Esophagus squamous epithelium (tissue), 5 donors: ENCODE measurements around the gene SLIT1. TPM values are rescaled to one million over a fixed set of nuclear protein-coding genes. Genes with fewer than 3 reads are reported as not detected.

Source experiments
- DNase-seq: peaks from one replicate; lab custom pipeline; 2025; lab: John Stamatoyannopoulos, UW
- H3K27ac ChIP-seq, 4 donors: fragments of 200-600 bp; sonication (generic); one replicate each; pipeline ENCODE4 v1.5.1; 2016 to 2019; ENCODE audit warnings: mild to moderate bottlenecking in 1 of 4
- H3K27me3 ChIP-seq, 4 donors: fragments of 200-600 bp; sonication (generic); 1 replicate in 3 of 4; 2 replicates in 1 of 4; pipeline versions ENCODE4 v1.5.1 to v1.6.0; 2017 to 2021; ENCODE audit warnings: antibody characterized with exemption in 1 of 4
- H3K36me3 ChIP-seq, 3 donors: fragments of 200-600 bp; sonication (generic); one replicate each; pipeline ENCODE4 v1.5.1; 2016 to 2019
- H3K4me1 ChIP-seq, 3 donors: fragments of 200-600 bp; sonication (generic); one replicate each; pipeline ENCODE4 v1.5.1; 2017 to 2019
- H3K4me3 ChIP-seq, 4 donors: fragments of 200-600 bp; sonication (generic); 1 replicate in 3 of 4; 2 replicates in 1 of 4; pipeline ENCODE4 v1.5.1; 2016 to 2019; ENCODE audit warnings: mild to moderate bottlenecking in 2 of 4, moderate library complexity in 1 of 4
- H3K9me3 ChIP-seq, 3 donors: fragments of 200-600 bp; sonication (generic); one replicate each; pipeline ENCODE4 v1.5.1; 2016 to 2019
- POLR2A ChIP-seq, 4 donors: fragments of 450-650 bp; IDR thresholded peaks; one replicate each; pipeline ENCODE4 v1.6.1; 2017; ENCODE audit warnings: antibody characterized with exemption in 4 of 4, mild to moderate bottlenecking in 4 of 4, moderate library complexity in 3 of 4
- WGBS, 2 donors: methylation state at CpG; one replicate each; pipeline ENCODE4 v1.1.5; 2018; 5-methylcytosine and 5-hydroxymethylcytosine counted together
- intact Hi-C: fragments of 100-400 bp; cut with DNase I; formaldehyde crosslinking; loops from one replicate; pipeline ENCODE4 v1.15.0; 2022
- total RNA-seq, 4 donors: library from RNA; depleted of rRNA; stranded (reverse); fragments of >200 nt; gene quantifications; one replicate each; pipeline ENCODE4 v1.1.0, GENCODE V29; 2016
- TF ChIP-seq, protein P1 (sequence below), 6 experiments: fragments of 450-650 bp in 4 of 6; fragments of 200-600 bp in 2 of 6; sonication (generic) in 2 of 6; IDR thresholded peaks; one replicate each; pipeline ENCODE4 v1.5.1; 2016 to 2019; ENCODE audit warnings: antibody characterized with exemption in 6 of 6, mild to moderate bottlenecking in 4 of 6, moderate library complexity in 4 of 6
- donor health status: DM: yes; HTN: yes; CAD: no.

SLIT1 gene
- total RNA-seq, 4 donors from 2014 or later: not detected

GRCh38 chr10:97065686-97066660 lies 119.8 kb downstream of the SLIT1 start:
- whole genome bisulfite sequencing, 2 donors: 59 to 61% methylated on average over 15 to 17 of the region's 18 CpGs
- Histone ChIP-seq H3K27me3 (peaks cover 0 to 75% (median 0%) of the 10 kb centered on the region in 4 donors), H3K4me1 (no peaks in the 10 kb centered on the region), H3K36me3 (no peaks in the 10 kb centered on the region), H3K27ac (no peak overlapping the region), H3K4me3 (no peak overlapping the region), H3K9me3 (peaks cover 0 to 10% (median 5%) of the 10 kb centered on the region in 3 donors)
- intact Hi-C loops: no loop called here
- DNase-seq: no peak
- TF ChIP-seq POLR2A (IDR thresholded peaks at IDR 0.05): no peak
- TF ChIP-seq, protein P1, sequence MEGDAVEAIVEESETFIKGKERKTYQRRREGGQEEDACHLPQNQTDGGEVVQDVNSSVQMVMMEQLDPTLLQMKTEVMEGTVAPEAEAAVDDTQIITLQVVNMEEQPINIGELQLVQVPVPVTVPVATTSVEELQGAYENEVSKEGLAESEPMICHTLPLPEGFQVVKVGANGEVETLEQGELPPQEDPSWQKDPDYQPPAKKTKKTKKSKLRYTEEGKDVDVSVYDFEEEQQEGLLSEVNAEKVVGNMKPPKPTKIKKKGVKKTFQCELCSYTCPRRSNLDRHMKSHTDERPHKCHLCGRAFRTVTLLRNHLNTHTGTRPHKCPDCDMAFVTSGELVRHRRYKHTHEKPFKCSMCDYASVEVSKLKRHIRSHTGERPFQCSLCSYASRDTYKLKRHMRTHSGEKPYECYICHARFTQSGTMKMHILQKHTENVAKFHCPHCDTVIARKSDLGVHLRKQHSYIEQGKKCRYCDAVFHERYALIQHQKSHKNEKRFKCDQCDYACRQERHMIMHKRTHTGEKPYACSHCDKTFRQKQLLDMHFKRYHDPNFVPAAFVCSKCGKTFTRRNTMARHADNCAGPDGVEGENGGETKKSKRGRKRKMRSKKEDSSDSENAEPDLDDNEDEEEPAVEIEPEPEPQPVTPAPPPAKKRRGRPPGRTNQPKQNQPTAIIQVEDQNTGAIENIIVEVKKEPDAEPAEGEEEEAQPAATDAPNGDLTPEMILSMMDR (IDR thresholded peaks at IDR 0.05): no peak

GRCh38 chr10:97065128-97065527 lies 120.6 kb downstream of the SLIT1 start:
- no peak for DNase-seq
- TF ChIP-seq, protein P1 (IDR thresholded peaks at IDR 0.05): no peak
- TF ChIP-seq POLR2A (IDR thresholded peaks at IDR 0.05): no peak
- Histone ChIP-seq H3K4me1 (no peaks in the 10 kb centered on the region), H3K36me3 (no peaks in the 10 kb centered on the region), H3K4me3 (no peak overlapping the region), H3K9me3 (peaks cover 0 to 9% (median 5%) of the 10 kb centered on the region in 3 donors), H3K27me3 (peaks cover 0 to 73% (median 0%) of the 10 kb centered on the region in 4 donors), H3K27ac (no peak overlapping the region)
- 17 to 30% methylated on average over 1 of the region's 1 CpG for WGBS, 2 donors
- intact Hi-C loops: no loop called here

DNA sequence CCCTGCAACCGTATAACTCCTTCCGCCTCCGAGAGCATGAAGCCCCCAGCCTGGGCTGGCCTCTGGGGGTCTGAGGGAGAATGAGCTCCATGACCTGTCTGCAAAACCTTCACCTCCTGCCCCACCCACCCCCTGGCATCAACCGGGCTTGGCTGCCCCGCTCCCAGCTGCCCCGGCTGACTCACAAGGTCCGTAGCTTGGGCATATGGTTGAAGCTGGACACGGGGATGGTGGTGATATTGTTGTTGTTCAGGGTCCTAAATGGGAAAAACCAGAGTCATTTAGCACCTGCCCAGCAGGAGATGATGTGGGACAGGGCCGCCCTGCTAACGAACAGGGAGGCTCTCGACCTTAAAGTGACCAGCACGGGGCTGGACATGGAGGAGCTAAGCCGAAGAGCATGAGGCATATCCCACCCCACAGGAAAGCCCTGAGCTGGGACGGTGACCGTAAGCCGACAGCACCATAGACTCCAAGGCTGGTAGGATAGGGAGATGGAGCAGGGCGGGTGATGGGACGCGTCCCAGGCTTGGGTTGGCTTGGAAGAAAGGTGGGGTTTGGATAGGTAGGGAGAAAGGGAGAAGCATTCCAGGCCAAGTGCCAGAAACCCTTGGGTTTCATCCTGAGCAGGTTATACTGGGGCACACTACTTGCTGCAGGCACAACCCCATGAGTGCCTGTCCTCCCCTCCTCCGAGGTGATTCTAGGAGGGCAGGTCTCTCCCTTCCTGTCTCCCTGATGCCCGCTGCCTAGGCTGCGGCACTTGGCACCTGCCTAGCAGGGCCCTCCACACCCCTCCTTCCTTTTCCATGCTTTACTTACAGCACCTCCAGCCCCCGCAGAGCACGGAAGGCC lies 121.5 kb downstream of the SLIT1 start:
- Histone ChIP-seq H3K4me3 (no peak overlapping the region), H3K27me3 (peaks cover 0 to 73% (median 0%) of the 10 kb centered on the region in 4 donors), H3K9me3 (peaks cover 0 to under 1% (median 0%) of the 10 kb centered on the region in 3 donors), H3K27ac (no peak overlapping the region), H3K36me3 (no peaks in the 10 kb centered on the region), H3K4me1 (no peaks in the 10 kb centered on the region)
- no peak for TF ChIP-seq POLR2A (IDR thresholded peaks at IDR 0.05)
- TF ChIP-seq, protein P1 (IDR thresholded peaks at IDR 0.05): no peak
- intact Hi-C loops: no loop called here
- no peak for DNase-seq
- 59 to 68% methylated on average over 14 to 17 of the region's 24 CpGs for WGBS, 2 donors

GRCh38 chr10:97063271-97063982 lies 122.3 kb downstream of the SLIT1 start:
- TF ChIP-seq POLR2A (IDR thresholded peaks at IDR 0.05): no peak
- TF ChIP-seq, protein P1 (IDR thresholded peaks at IDR 0.05): no peak
- H3K36me3 ChIP-seq: no peaks in the 10 kb centered on the region
- WGBS, 2 donors: 77 to 79% methylated on average over 10 to 18 of the region's 20 CpGs
- H3K4me3 ChIP-seq: no peak overlapping the region
- no peaks in the 10 kb centered on the region for H3K9me3 ChIP-seq
- H3K27me3 ChIP-seq: peaks cover 0 to 66% (median 0%) of the 10 kb centered on the region in 4 donors
- no peak overlapping the region for H3K27ac ChIP-seq
- no peaks in the 10 kb centered on the region for H3K4me1 ChIP-seq
- no peak for DNase-seq
- intact Hi-C loops: no loop called here
